GM23338 (cell line): ENCODE results near the gene ILDR2. TPM values are rescaled to one million over a fixed set of nuclear protein-coding genes. Genes with fewer than 3 reads are reported as not detected.

Experiments used
- ATAC-seq: fragments of 200-7000 bp; cut with Tn5 transposase; 3 replicates; pipeline ENCODE4 v1.9.1; 2020
- DNase-seq: peaks from one replicate; pipeline ENCODE4 v3.0.0-alpha.2; 2015; ENCODE audit warnings: low spot score
- H2AFZ ChIP-seq: fragments of 200-600 bp; sonication (generic); 2 replicates; pipeline ENCODE4 v1.8.0; 2016; ENCODE audit warnings: antibody characterized with exemption, mild to moderate bottlenecking, moderate library complexity
- H3F3A ChIP-seq: fragments of 200-600 bp; sonication (generic); replicated peaks from 2 replicates; pipeline ENCODE4 v1.8.0; 2017; ENCODE audit warnings: antibody characterized with exemption, mixed run types, low read depth
- H3K27ac ChIP-seq: fragments of 200-600 bp; sonication (generic); 2 replicates; pipeline ENCODE4 v1.6.1; 2016; ENCODE audit warnings: low read depth
- H3K27me3 ChIP-seq: fragments of 200-600 bp; sonication (generic); 2 replicates; pipeline ENCODE4 v1.8.0; 2016; ENCODE audit warnings: mild to moderate bottlenecking, mixed run types, moderate library complexity; ENCODE audit not compliant: insufficient read depth
- H3K36me3 ChIP-seq: fragments of 200-600 bp; sonication (generic); 2 replicates; pipeline ENCODE4 v1.8.0; 2016; ENCODE audit warnings: mild to moderate bottlenecking; ENCODE audit not compliant: insufficient read depth
- H3K4me1 ChIP-seq: fragments of 200-600 bp; sonication (generic); 2 replicates; pipeline ENCODE4 v1.8.0; 2016; ENCODE audit warnings: mild to moderate bottlenecking, moderate library complexity; ENCODE audit not compliant: insufficient read depth
- H3K4me2 ChIP-seq: fragments of 200-600 bp; sonication (generic); 2 replicates; pipeline ENCODE4 v1.7.1; 2017; ENCODE audit warnings: mixed run types
- H3K4me3 ChIP-seq: fragments of 200-600 bp; sonication (generic); 2 replicates; pipeline ENCODE4 v1.6.1; 2016; ENCODE audit warnings: mixed run types
- H3K79me2 ChIP-seq: fragments of 200-600 bp; sonication (generic); replicated peaks from 2 replicates; pipeline ENCODE4 v1.8.0; 2017; ENCODE audit warnings: mild to moderate bottlenecking; ENCODE audit not compliant: insufficient read depth
- H3K9me2 ChIP-seq: fragments of 200-600 bp; sonication (generic); 2 replicates; pipeline ENCODE4 v1.8.0; 2017; ENCODE audit not compliant: insufficient read depth
- H4K20me1 ChIP-seq: fragments of 200-600 bp; sonication (generic); replicated peaks from 2 replicates; pipeline ENCODE4 v1.8.0; 2017; ENCODE audit warnings: mild to moderate bottlenecking; ENCODE audit not compliant: insufficient read depth
- H3K27ac Mint-ChIP-seq: 2 replicates; pipeline ENCODE4 v1.8.0; 2020; ENCODE audit warnings: inconsistent platforms, mild to moderate bottlenecking, moderate library complexity, mixed read lengths
- H3K27me3 Mint-ChIP-seq: 3 replicates; pipeline ENCODE4 v1.8.0; 2022; ENCODE audit warnings: low read depth, mild to moderate bottlenecking, moderate library complexity, mixed read lengths, inconsistent platforms; ENCODE audit not compliant: insufficient read depth, poor library complexity
- H3K36me3 Mint-ChIP-seq: 3 replicates; pipeline ENCODE4 v1.8.0; 2021; ENCODE audit warnings: low read depth, mild to moderate bottlenecking, inconsistent platforms, moderate library complexity, mixed read lengths
- H3K4me1 Mint-ChIP-seq: 3 replicates; pipeline ENCODE4 v1.8.0; 2020; ENCODE audit warnings: mild to moderate bottlenecking, inconsistent platforms, mixed read lengths
- H3K4me3 Mint-ChIP-seq: 3 replicates; pipeline ENCODE4 v1.8.0; 2021; ENCODE audit warnings: moderate library complexity, mild to moderate bottlenecking, inconsistent platforms, mixed read lengths
- H3K9me3 Mint-ChIP-seq: 3 replicates; pipeline ENCODE4 v1.8.0; 2020; ENCODE audit warnings: moderate library complexity, mild to moderate bottlenecking, inconsistent platforms, mixed read lengths
- CREB1 ChIP-seq: fragments of 250-450 bp; sonication (Bioruptor Pico); IDR thresholded peaks from 2 replicates; pipeline ENCODE4 v1.5.0; 2020; ENCODE audit warnings: low read depth, mild to moderate bottlenecking, moderate library complexity
- ETS1 ChIP-seq: IDR thresholded peaks from 2 replicates; pipeline ENCODE4 v1.6.1; 2016; ENCODE audit warnings: antibody characterized with exemption
- EZH2 ChIP-seq: fragments of 200-600 bp; sonication (generic); IDR thresholded peaks from one replicate; pipeline ENCODE4 v1.8.0; 2017; ENCODE audit warnings: antibody characterized with exemption, mild to moderate bottlenecking, low read depth; ENCODE audit not compliant: unreplicated experiment
- EZH2phosphoT487 ChIP-seq: fragments of 200-600 bp; sonication (generic); IDR thresholded peaks from one replicate; pipeline ENCODE4 v1.8.1; 2018; ENCODE audit warnings: antibody characterized with exemption; ENCODE audit not compliant: unreplicated experiment
- NANOG ChIP-seq: IDR thresholded peaks from 2 replicates; pipeline ENCODE4 v1.6.1; 2016; ENCODE audit warnings: antibody characterized with exemption, borderline replicate concordance
- POLR2AphosphoS5 ChIP-seq: IDR thresholded peaks from 2 replicates; pipeline ENCODE4 v1.6.1; 2016; ENCODE audit warnings: antibody characterized with exemption, low read depth
- STAT1 ChIP-seq: IDR thresholded peaks from one replicate; pipeline ENCODE4 v1.6.1; 2016; ENCODE audit warnings: antibody characterized with exemption; ENCODE audit not compliant: unreplicated experiment
- ZNF114 ChIP-seq: fragments of 250-450 bp; sonication (Bioruptor Pico); IDR thresholded peaks from 2 replicates; pipeline ENCODE4 v1.5.0; 2020; ENCODE audit warnings: mild to moderate bottlenecking, moderate library complexity
- polyA plus RNA-seq: library from polyadenylated mRNA; unstranded; fragments of >200 nt; fragmentation: Nextera tagmentation; extraction: Ambion mirVana; gene quantifications from 2 replicates; pipeline ENCODE4 v1.2.1, GENCODE V29; 2016
- total RNA-seq: library from RNA; depleted of rRNA; stranded (reverse); fragments of >200 nt; shearing (Covaris generic); gene quantifications from 2 replicates; pipeline ENCODE4 v1.2.3, GENCODE V29; 2014
- TF ChIP-seq, protein P1 (sequence below): IDR thresholded peaks from one replicate; pipeline ENCODE4 v1.6.1; 2018; ENCODE audit warnings: antibody characterized with exemption; ENCODE audit not compliant: unreplicated experiment

The ILDR2 gene
- total and polyA plus RNA-seq, 2 experiments from 2014 or later = 0.27 to 2.4 TPM

GRCh38 chr1:166895766-166896165 lies 79.6 kb downstream of the ILDR2 start (continued):
- TF ChIP-seq EZH2 (no peak), STAT1 (no peak), EZH2phosphoT487 (no peak), NANOG (no peak)
- TF ChIP-seq, protein P1, sequence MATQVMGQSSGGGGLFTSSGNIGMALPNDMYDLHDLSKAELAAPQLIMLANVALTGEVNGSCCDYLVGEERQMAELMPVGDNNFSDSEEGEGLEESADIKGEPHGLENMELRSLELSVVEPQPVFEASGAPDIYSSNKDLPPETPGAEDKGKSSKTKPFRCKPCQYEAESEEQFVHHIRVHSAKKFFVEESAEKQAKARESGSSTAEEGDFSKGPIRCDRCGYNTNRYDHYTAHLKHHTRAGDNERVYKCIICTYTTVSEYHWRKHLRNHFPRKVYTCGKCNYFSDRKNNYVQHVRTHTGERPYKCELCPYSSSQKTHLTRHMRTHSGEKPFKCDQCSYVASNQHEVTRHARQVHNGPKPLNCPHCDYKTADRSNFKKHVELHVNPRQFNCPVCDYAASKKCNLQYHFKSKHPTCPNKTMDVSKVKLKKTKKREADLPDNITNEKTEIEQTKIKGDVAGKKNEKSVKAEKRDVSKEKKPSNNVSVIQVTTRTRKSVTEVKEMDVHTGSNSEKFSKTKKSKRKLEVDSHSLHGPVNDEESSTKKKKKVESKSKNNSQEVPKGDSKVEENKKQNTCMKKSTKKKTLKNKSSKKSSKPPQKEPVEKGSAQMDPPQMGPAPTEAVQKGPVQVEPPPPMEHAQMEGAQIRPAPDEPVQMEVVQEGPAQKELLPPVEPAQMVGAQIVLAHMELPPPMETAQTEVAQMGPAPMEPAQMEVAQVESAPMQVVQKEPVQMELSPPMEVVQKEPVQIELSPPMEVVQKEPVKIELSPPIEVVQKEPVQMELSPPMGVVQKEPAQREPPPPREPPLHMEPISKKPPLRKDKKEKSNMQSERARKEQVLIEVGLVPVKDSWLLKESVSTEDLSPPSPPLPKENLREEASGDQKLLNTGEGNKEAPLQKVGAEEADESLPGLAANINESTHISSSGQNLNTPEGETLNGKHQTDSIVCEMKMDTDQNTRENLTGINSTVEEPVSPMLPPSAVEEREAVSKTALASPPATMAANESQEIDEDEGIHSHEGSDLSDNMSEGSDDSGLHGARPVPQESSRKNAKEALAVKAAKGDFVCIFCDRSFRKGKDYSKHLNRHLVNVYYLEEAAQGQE = no peak

- H4K20me1 ChIP-seq = no peaks in the 10 kb centered on the region
- H3K4me1 ChIP-seq = no peaks in the 10 kb centered on the region
- no peaks in the 10 kb centered on the region for H3K36me3 ChIP-seq
- H2AFZ ChIP-seq = no peak overlapping the region
- H3K27ac ChIP-seq = no peak overlapping the region
- Mint-ChIP-seq H3K27ac (no peak overlapping the region), H3K36me3 (no peaks in the 10 kb centered on the region), H3K9me3 (no peaks in the 10 kb centered on the region), H3K4me3 (no peak overlapping the region), H3K27me3 (peaks cover 5% of the 10 kb centered on the region), H3K4me1 (no peaks in the 10 kb centered on the region)
- no peak for DNase-seq
- no peak for ATAC-seq
- H3K4me2 ChIP-seq = no peak overlapping the region
- no peak overlapping the region for H3K4me3 ChIP-seq
- no peaks in the 10 kb centered on the region for H3K9me2 ChIP-seq
- TF ChIP-seq, protein P1 = no peak
- TF ChIP-seq ETS1 (no peak), CREB1 (CRISPR knock-in tag) (no peak), ZNF114 (CRISPR knock-in tag) (no peak), EZH2 (no peak), POLR2AphosphoS5 (no peak)
- H3K79me2 ChIP-seq = no peaks in the 10 kb centered on the region
- no peaks in the 10 kb centered on the region for H3F3A ChIP-seq
- peaks cover 9% of the 10 kb centered on the region; the same call in 1 of the 2 replicates for H3K27me3 ChIP-seq
Observed at GRCh38 chr1:166889776-166890175, 85.6 kb downstream of the ILDR2 start.
